GM19455 (cell line): ENCODE data around the gene PTPN14.
"Not testable (repeated sequence)": the region's sequence is repeated elsewhere in the genome, so short reads cannot be mapped to it uniquely, and the experiment has no call there.

ENCODE experiments used
- ATAC-seq: cut with Tn5 transposase; IDR thresholded peaks from one replicate; pipeline ENCODE4 v1.9.1; 2021; ENCODE audit not compliant: unreplicated experiment

Gene PTPN14

GRCh38 chr1:214513394-214513793, 38.0 kb downstream of the PTPN14 start:
- ATAC-seq, result no peak

- ATAC-seq, result no peak
Observed at GRCh38 chr1:214511639-214511998, 39.8 kb downstream of the PTPN14 start.

GRCh38 chr1:214510914-214511638, 40.3 kb downstream of the PTPN14 start:
- ATAC-seq, result no peak

- ATAC-seq, result no peak
Observed at GRCh38 chr1:214510477-214510876, 40.9 kb downstream of the PTPN14 start.

- not testable (repeated sequence) for ATAC-seq
Observed at GRCh38 chr1:214509622-214510021, 41.8 kb downstream of the PTPN14 start.

- no peak for ATAC-seq
Observed at GRCh38 chr1:214506972-214507431, 44.4 kb downstream of the PTPN14 start.

GRCh38 chr1:214505134-214505533, 46.3 kb downstream of the PTPN14 start:
- ATAC-seq, result no peak

- no peak for ATAC-seq
Observed at GRCh38 chr1:214504330-214504729, 47.1 kb downstream of the PTPN14 start.

- no peak for ATAC-seq
Observed at GRCh38 chr1:214503553-214503952, 47.8 kb downstream of the PTPN14 start.

GRCh38 chr1:214500340-214501055, 50.9 kb downstream of the PTPN14 start:
- ATAC-seq, result no peak

- ATAC-seq, result no peak
Observed at GRCh38 chr1:214499732-214500131, 51.7 kb downstream of the PTPN14 start.

- no peak for ATAC-seq
Observed at GRCh38 chr1:214498021-214498420, 53.4 kb downstream of the PTPN14 start.

GRCh38 chr1:214496126-214496525, 55.3 kb downstream of the PTPN14 start:
- no peak for ATAC-seq

- ATAC-seq, result no peak
Observed at GRCh38 chr1:214494706-214495105, 56.7 kb downstream of the PTPN14 start.

- not testable (repeated sequence) for ATAC-seq
Observed at GRCh38 chr1:214494179-214494578, 57.2 kb downstream of the PTPN14 start.

GRCh38 chr1:214493126-214493796, 58.1 kb downstream of the PTPN14 start:
- ATAC-seq, result no peak

- no peak for ATAC-seq
Observed at GRCh38 chr1:214492401-214493075, 58.9 kb downstream of the PTPN14 start.

- no peak for ATAC-seq
Observed at GRCh38 chr1:214491468-214492146, 59.8 kb downstream of the PTPN14 start.

- ATAC-seq, result no peak
Observed at GRCh38 chr1:214485151-214485550, 66.3 kb downstream of the PTPN14 start.

GRCh38 chr1:214483180-214483579, 68.2 kb downstream of the PTPN14 start:
- ATAC-seq, result not testable (repeated sequence)
